Endometrial microvascular endothelial cells (primary cell): ENCODE measurements around the gene RHCE. TPM values are rescaled to one million over a fixed set of nuclear protein-coding genes. Genes with fewer than 3 reads are reported as not detected.
"Not testable (repeated sequence)": the region's sequence is repeated elsewhere in the genome, so short reads cannot be mapped to it uniquely, and the experiment has no call there.

Experiments
- in situ Hi-C: cut with HindIII; loops from 2 replicates; pipeline ENCODE4 v1.10.0; 2017; ENCODE audit warnings: low sequenced_read_pairs, low pct_unique_long_range_greater_than_20kb; ENCODE audit errors: inconsistent ontology term
- total RNA-seq: library from RNA; depleted of rRNA; stranded (reverse); fragments of >200 nt; gene quantifications from one replicate; pipeline ENCODE4 v1.2.3, GENCODE V29; 2015; ENCODE audit errors: inconsistent ontology term

The RHCE gene
- total RNA-seq = not detected

- in situ Hi-C loops = not testable (repeated sequence)
Measured at GRCh38 chr1:25420715-25421114, at the start of gene RHCE. Gene RHCE, minus strand, starts transcription at chr1:25420825. Its CDS starts 39 bp downstream, at chr1:25420786.

- in situ Hi-C loops = no loop called here
Measured at GRCh38 chr1:25469177-25469576, 48.6 kb upstream of the RHCE start.

- in situ Hi-C loops = no loop called here
Measured at GRCh38 chr1:25468033-25468432, 47.4 kb upstream of the RHCE start.

- in situ Hi-C loops = no loop called here
Measured at GRCh38 chr1:25467616-25468015, 47.0 kb upstream of the RHCE start.

GRCh38 chr1:25467193-25467592 is 46.6 kb upstream of the RHCE start:
- in situ Hi-C loops = no loop called here

- in situ Hi-C loops = no loop called here
Measured at GRCh38 chr1:25462732-25463131, 42.1 kb upstream of the RHCE start.

DNA sequence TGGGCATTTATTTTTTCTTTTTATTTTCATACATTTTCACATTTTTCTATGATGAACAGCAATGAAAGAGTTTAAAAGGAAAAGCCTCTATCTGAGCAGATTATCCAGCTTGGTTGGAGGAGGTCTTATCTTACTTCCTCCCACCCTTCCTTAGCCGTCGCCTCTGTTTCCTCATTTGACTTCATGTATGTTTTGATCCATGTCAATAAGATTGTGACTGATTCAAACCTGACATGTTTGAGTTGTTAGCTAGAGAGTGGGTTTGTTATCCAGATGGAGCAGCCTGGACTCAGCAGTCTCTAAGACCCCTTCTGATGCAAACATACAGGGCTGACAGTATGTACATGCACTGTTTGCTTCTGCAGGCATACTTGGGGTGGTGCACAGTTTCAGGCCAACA is 41.2 kb upstream of the RHCE start:
- in situ Hi-C loops = no loop called here

GRCh38 chr1:25460816-25461215 is 40.2 kb upstream of the RHCE start:
- in situ Hi-C loops = not testable (repeated sequence)

DNA sequence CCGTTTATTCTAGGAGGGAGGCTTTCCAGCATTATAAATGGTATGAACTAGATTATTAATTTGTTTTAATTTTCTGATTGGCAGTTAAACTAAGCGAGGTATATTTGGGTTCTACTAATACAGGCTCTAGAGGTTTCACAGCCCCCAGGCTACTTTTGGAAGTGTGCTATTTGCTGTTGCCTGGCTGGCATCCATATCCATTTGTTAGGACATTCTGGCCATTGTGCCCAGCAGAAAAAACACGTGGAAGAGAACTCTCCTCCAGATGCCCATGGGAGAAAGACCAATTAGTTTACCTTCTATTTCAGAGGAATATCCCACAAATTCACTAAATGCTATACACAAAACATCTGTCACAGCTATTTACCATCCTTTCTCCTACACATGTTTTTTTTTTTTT is 39.4 kb upstream of the RHCE start:
- in situ Hi-C loops = no loop called here

- in situ Hi-C loops = no loop called here
Measured at GRCh38 chr1:25458541-25459298, 38.1 kb upstream of the RHCE start.

DNA sequence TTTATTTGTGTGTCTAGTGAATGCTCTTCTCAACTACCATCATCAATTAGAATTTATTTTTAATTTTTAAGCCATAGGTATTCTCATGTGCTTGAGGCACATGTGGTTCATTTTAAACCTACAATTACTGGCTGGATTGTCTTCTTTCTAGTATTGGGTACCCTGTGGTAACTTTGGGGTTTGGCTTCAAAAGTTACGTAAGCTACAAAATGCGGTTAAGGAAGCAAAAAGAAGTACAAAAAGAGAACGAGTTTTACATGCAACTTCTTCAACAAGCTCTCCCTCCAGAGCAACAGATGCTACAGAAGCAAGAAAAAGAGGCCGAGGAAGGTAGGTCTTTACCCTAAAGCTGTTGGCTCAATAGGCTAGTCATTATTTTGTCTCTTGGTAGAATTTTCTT is 35.9 kb upstream of the RHCE start:
- in situ Hi-C loops = no loop called here

DNA sequence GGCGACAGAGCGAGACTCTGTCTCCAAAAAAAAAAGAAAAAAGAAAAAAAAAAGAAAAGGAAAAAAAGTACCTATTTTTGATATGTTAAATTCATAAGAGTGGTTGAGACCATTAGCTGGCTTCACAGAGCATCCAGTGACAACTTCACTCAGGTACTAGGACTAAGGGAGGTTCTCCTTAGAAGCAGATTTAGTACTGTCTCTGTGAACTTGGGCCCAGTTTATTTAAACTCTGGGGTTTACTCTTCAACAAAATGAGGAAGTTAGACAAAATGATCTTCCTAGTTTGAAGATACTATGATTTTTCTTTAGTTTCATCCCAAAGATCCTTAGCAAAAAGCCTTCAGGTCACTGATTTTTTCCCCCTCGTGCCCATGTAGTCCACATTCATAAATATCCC is 31.3 kb upstream of the RHCE start:
- in situ Hi-C loops = no loop called here

DNA sequence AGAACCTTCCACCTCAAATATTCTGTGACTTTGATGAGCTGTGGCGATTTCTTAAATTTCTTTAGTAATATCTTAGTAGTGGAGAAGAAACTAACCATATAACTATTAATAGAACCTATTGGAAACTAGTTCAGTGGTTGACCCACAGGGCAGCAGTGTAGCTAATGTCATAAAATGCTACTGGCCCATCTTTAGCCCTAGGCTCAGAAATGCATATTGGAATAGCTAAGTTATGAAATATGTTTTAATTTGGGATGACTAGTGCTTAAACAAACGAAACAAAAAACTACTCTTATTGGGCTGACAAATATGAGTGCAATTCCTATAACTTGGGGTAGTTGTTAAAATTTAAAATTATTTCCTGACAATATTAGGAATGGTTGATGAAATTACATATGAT is 30.3 kb upstream of the RHCE start:
- in situ Hi-C loops = no loop called here

GRCh38 chr1:25447547-25447946 is 26.9 kb upstream of the RHCE start:
- in situ Hi-C loops = no loop called here

- in situ Hi-C loops = no loop called here
Measured at GRCh38 chr1:25445993-25446538, 25.4 kb upstream of the RHCE start.

- in situ Hi-C loops = not testable (repeated sequence)
Measured at GRCh38 chr1:25444604-25445003, 24.0 kb upstream of the RHCE start.

GRCh38 chr1:25443030-25443699 is 22.5 kb upstream of the RHCE start:
- in situ Hi-C loops = no loop called here

GRCh38 chr1:25442178-25442577 is 21.6 kb upstream of the RHCE start:
- in situ Hi-C loops = no loop called here

- in situ Hi-C loops = no loop called here
Measured at GRCh38 chr1:25439287-25439686, 18.7 kb upstream of the RHCE start.

DNA sequence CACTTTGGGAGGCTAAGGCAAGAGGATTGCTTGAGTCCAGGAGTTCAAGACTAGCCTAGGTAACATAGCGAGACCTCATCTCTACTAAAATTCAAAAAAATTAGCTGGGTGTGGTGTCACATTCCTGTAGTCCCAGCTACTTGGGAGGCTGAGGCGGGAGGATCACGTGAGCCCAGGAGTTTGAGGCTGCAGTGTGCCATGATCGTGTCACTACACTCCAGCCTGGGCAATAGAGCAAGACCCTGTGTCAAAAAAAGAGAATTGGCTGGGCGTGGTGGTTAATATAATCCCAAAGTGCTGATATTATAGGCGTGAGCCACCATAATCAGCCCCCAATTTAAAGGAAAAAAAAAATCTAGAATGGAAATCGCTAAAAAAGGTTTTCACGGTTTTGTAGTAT is 17.0 kb upstream of the RHCE start:
- in situ Hi-C loops = no loop called here
